Liver (tissue), 9 donors: Measurements from ENCODE around the gene LARGE1. TPM values are rescaled to one million over a fixed set of nuclear protein-coding genes. Genes with fewer than 3 reads are reported as not detected.

ENCODE experiments used
- DNase-seq: peaks from one replicate; pipeline ENCODE4 v3.0.0-alpha.2; 2017; ENCODE audit warnings: low spot score
- H3K27ac ChIP-seq, 2 donors: one replicate each; pipeline ENCODE4 v1.7.0; 2013; ENCODE audit warnings: inconsistent platforms in 2 of 2, low read length in 2 of 2, control low read depth in 1 of 2, low read depth in 1 of 2, mild to moderate bottlenecking in 1 of 2
- H3K27me3 ChIP-seq, 4 donors: one replicate each; pipeline versions ENCODE4 v1.6.1 to v1.7.0; 2013; ENCODE audit warnings: low read length in 3 of 4, inconsistent platforms in 1 of 4, mild to moderate bottlenecking in 1 of 4, moderate library complexity in 1 of 4; ENCODE audit not compliant: control insufficient read depth in 4 of 4, insufficient read depth in 4 of 4
- H3K36me3 ChIP-seq, 4 donors: one replicate each; pipeline versions ENCODE4 v1.6.1 to v1.7.0; 2013; ENCODE audit warnings: low read length in 3 of 4, mild to moderate bottlenecking in 3 of 4, low read depth in 1 of 4, moderate library complexity in 1 of 4; ENCODE audit not compliant: control insufficient read depth in 4 of 4, insufficient read depth in 3 of 4
- H3K4me1 ChIP-seq, 4 donors: one replicate each; pipeline versions ENCODE4 v1.6.1 to v1.7.0; 2013; ENCODE audit warnings: low read length in 3 of 4, mild to moderate bottlenecking in 3 of 4, moderate library complexity in 1 of 4; ENCODE audit not compliant: control insufficient read depth in 4 of 4, insufficient read depth in 4 of 4
- H3K4me3 ChIP-seq, 3 donors: one replicate each; pipeline versions ENCODE4 v1.6.1 to v1.7.0; 2013; ENCODE audit warnings: low read length in 3 of 3, control low read depth in 1 of 3, low read depth in 1 of 3, mild to moderate bottlenecking in 1 of 3
- H3K9ac ChIP-seq, 2 donors: one replicate each; pipeline ENCODE4 v1.7.0; 2013; ENCODE audit warnings: low read length in 2 of 2, mild to moderate bottlenecking in 2 of 2, moderate library complexity in 2 of 2, control low read depth in 1 of 2, low read depth in 1 of 2
- H3K9me3 ChIP-seq, 4 donors: one replicate each; pipeline versions ENCODE4 v1.6.1 to v1.7.0; 2013; ENCODE audit warnings: low read length in 3 of 4; ENCODE audit not compliant: control insufficient read depth in 4 of 4
- EGR1 ChIP-seq, 2 donors: IDR thresholded peaks; 2 replicates each; pipeline ENCODE4 v1.6.1; 2016 to 2018; ENCODE audit warnings: antibody characterized with exemption in 2 of 2, low read depth in 2 of 2
- FOXA1 ChIP-seq: IDR thresholded peaks from 2 replicates; pipeline ENCODE4 v1.6.1; 2016; ENCODE audit warnings: antibody characterized with exemption
- FOXA2 ChIP-seq: IDR thresholded peaks from 2 replicates; pipeline ENCODE4 v1.6.1; 2016; ENCODE audit warnings: antibody characterized with exemption
- HNF4A ChIP-seq, 2 donors: conservative IDR thresholded peaks; 2 replicates each; pipeline ENCODE4 v1.6.1; 2016; ENCODE audit warnings: antibody characterized with exemption in 2 of 2, mild to moderate bottlenecking in 2 of 2
- HNF4G ChIP-seq: IDR thresholded peaks from 2 replicates; pipeline ENCODE4 v1.6.1; 2016; ENCODE audit warnings: antibody characterized with exemption
- JUND ChIP-seq, 2 donors: IDR thresholded peaks; 2 replicates each; pipeline ENCODE4 v1.6.1; 2016; ENCODE audit warnings: antibody characterized with exemption in 2 of 2
- MAX ChIP-seq: IDR thresholded peaks from 2 replicates; pipeline ENCODE4 v1.6.1; 2016; ENCODE audit warnings: antibody characterized with exemption
- NR2F2 ChIP-seq: IDR thresholded peaks from 2 replicates; pipeline ENCODE4 v1.6.1; 2016; ENCODE audit warnings: antibody characterized with exemption
- RAD21 ChIP-seq, 2 donors: IDR thresholded peaks; 2 replicates each; pipeline ENCODE4 v1.6.1; 2016; ENCODE audit warnings: antibody characterized with exemption in 2 of 2, mild to moderate bottlenecking in 2 of 2
- REST ChIP-seq: IDR thresholded peaks from 2 replicates; pipeline ENCODE4 v1.6.1; 2016; ENCODE audit warnings: antibody characterized with exemption, mild to moderate bottlenecking
- RXRA ChIP-seq, 2 donors: IDR thresholded peaks; 2 replicates each; pipeline ENCODE4 v1.6.1; 2017 to 2018; ENCODE audit warnings: antibody characterized with exemption in 2 of 2, mild to moderate bottlenecking in 1 of 2
- SP1 ChIP-seq: IDR thresholded peaks from 2 replicates; pipeline ENCODE4 v1.6.1; 2018; ENCODE audit warnings: antibody characterized with exemption, mild to moderate bottlenecking
- TAF1 ChIP-seq: conservative IDR thresholded peaks from 2 replicates; pipeline ENCODE4 v1.6.1; 2016; ENCODE audit warnings: antibody characterized with exemption, mild to moderate bottlenecking
- YY1 ChIP-seq: IDR thresholded peaks from 2 replicates; pipeline ENCODE4 v1.6.1; 2016; ENCODE audit warnings: antibody characterized with exemption, mild to moderate bottlenecking
- WGBS: extraction: QIAGEN DNeasy Blood & Tissue Kit; methylation state at CpG from one replicate; pipeline ENCODE4 v1.1.7; 2013; 5-methylcytosine and 5-hydroxymethylcytosine counted together
- polyA plus RNA-seq, 2 donors: library from polyadenylated mRNA; stranded (reverse) in 1 of 2; unstranded in 1 of 2; fragments of 200-250 nt in 1 of 2; fragments of >200 nt in 1 of 2; fragmentation: Nextera tagmentation in 1 of 2; extraction: Ambion mirVana in 1 of 2; gene quantifications; one replicate each; pipeline versions ENCODE4 v1.2.1 to v1.2.3, GENCODE V29; 2013 to 2015
- total RNA-seq, 2 donors: library from RNA; depleted of rRNA; stranded (reverse); fragments of >200 nt; gene quantifications; one replicate each; pipeline ENCODE4 v1.2.3, GENCODE V29; 2014
- TF ChIP-seq, protein P1 (sequence below): IDR thresholded peaks from 2 replicates; pipeline ENCODE4 v1.6.1; 2016; ENCODE audit warnings: antibody characterized with exemption
- TF ChIP-seq, protein P2 (sequence below): fragments of 150-350 bp; IDR thresholded peaks from 2 replicates; pipeline ENCODE4 v1.5.1; 2017; ENCODE audit warnings: improper control_type of control experiment, low read depth, low read length; ENCODE audit not compliant: missing input control
- donor health status: healthy.
- donor health status: healthy.
- donor health status: healthy.
- donor health status: healthy.
- donor health status: healthy.

Gene LARGE1
- total and polyA plus RNA-seq, 4 donors, result 2.3 to 14.1 (median 5.7) TPM

DNA sequence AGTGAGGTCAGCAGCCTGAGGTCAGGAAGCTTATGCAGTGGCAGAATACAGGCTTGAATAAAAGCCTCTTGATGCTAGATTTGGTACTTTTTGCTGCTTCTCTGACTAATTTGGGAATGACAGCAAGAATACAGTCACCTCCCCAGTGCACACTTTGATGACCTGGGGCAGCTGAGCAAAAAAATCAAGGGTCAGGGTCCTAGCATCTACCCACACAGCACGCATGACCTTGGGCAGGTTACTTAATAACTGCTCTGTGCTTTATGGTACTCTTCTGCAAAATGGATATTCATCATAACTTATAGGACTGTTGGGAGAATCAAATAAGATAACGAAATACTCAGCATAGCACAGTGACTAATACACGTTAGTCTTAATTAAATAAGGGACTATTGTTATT lies 518.0 kb downstream of the LARGE1 start:
- Histone ChIP-seq H3K36me3 (peaks cover 0 to 3% (median 0%) of the 10 kb centered on the region in 4 donors), H3K27me3 (no peaks in the 10 kb centered on the region), H3K27ac (no peak overlapping the region), H3K4me1 (peaks cover 0 to 3% (median 1%) of the 10 kb centered on the region in 4 donors), H3K4me3 (no peak overlapping the region), H3K9ac (no peak overlapping the region), H3K9me3 (no peaks in the 10 kb centered on the region)
- no peak for TF ChIP-seq YY1
- 92% methylated on average over 3 of the region's 3 CpGs for WGBS
- DNase-seq, result no peak

GRCh38 chr22:33401291-33401690 lies 519.0 kb downstream of the LARGE1 start:
- Histone ChIP-seq H3K4me1 (peaks cover 0 to 3% (median 1%) of the 10 kb centered on the region in 4 donors), H3K9me3 (no peaks in the 10 kb centered on the region), H3K27me3 (no peaks in the 10 kb centered on the region), H3K4me3 (no peak overlapping the region), H3K27ac (no peak overlapping the region), H3K9ac (no peak overlapping the region), H3K36me3 (peaks cover 0 to 3% (median 0%) of the 10 kb centered on the region in 4 donors)
- 94% methylated on average over 5 of the region's 5 CpGs for WGBS
- no peak for DNase-seq
- TF ChIP-seq FOXA1 (no peak), YY1 (no peak), TAF1 (no peak), HNF4G (no peak), EGR1 (IDR thresholded peaks at IDR 0.05; ENCODE audit: low read depth in 2 of 2) (no peak), REST (no peak), JUND (IDR thresholded peaks at IDR 0.05) (no peak), RAD21 (IDR thresholded peaks at IDR 0.05) (no peak), SP1 (no peak), RXRA (IDR thresholded peaks at IDR 0.05) (no peak), HNF4A (conservative IDR thresholded peaks at IDR 0.05) (no peak), NR2F2 (no peak), MAX (no peak), FOXA2 (no peak)
- TF ChIP-seq, protein P1, sequence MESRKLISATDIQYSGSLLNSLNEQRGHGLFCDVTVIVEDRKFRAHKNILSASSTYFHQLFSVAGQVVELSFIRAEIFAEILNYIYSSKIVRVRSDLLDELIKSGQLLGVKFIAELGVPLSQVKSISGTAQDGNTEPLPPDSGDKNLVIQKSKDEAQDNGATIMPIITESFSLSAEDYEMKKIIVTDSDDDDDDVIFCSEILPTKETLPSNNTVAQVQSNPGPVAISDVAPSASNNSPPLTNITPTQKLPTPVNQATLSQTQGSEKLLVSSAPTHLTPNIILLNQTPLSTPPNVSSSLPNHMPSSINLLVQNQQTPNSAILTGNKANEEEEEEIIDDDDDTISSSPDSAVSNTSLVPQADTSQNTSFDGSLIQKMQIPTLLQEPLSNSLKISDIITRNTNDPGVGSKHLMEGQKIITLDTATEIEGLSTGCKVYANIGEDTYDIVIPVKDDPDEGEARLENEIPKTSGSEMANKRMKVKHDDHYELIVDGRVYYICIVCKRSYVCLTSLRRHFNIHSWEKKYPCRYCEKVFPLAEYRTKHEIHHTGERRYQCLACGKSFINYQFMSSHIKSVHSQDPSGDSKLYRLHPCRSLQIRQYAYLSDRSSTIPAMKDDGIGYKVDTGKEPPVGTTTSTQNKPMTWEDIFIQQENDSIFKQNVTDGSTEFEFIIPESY, result no peak
- TF ChIP-seq, protein P2, sequence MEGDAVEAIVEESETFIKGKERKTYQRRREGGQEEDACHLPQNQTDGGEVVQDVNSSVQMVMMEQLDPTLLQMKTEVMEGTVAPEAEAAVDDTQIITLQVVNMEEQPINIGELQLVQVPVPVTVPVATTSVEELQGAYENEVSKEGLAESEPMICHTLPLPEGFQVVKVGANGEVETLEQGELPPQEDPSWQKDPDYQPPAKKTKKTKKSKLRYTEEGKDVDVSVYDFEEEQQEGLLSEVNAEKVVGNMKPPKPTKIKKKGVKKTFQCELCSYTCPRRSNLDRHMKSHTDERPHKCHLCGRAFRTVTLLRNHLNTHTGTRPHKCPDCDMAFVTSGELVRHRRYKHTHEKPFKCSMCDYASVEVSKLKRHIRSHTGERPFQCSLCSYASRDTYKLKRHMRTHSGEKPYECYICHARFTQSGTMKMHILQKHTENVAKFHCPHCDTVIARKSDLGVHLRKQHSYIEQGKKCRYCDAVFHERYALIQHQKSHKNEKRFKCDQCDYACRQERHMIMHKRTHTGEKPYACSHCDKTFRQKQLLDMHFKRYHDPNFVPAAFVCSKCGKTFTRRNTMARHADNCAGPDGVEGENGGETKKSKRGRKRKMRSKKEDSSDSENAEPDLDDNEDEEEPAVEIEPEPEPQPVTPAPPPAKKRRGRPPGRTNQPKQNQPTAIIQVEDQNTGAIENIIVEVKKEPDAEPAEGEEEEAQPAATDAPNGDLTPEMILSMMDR, result no peak
